Measurements from ENCODE around the gene MKNK1.
"Not testable (repeated sequence)": the region's sequence is repeated elsewhere in the genome, so short reads cannot be mapped to it uniquely, and the experiment has no call there.

Gene MKNK1

DNA sequence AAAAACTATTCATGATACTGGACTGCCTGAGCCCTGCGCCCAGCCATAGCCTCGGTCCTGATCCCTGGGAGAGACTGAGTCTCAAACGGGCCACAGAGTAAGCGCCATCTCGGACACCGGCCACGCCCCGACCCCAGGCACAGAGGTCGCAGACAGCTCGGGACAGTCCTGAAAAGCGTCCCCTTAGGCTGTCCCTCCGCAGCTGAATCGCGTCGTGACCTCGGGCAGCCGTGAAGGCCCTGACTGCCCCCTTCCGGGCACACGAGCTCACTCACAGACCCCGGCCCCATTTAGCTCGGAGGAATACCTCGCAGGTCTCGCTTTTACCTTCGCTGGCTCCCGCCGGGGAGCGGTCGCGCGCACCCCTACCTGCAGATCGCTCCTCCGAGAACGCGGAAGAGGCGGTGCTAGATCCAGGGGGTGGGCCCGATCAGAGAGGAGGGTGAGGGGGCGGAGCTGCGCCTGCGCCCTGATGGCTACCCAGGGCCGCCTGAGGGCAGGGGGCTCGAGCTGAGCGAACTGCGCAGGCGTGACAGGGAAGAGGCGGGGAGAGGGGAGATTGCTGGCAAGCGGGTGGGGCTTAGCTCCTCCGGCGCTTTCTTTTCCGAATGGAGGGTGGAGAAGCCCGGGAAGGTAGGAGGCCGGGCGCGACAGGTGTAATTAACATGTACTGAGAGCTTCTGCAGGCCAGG is at the start of gene MKNK1:
MKNK1 (minus strand) TSS at position 411 of the 692 bp plus-strand sequence. CDS start 20,941 bp downstream, outside the sequence.
- in situ Hi-C loops (cut with HindIII; ENCODE audit: low pct_unique_long_range_greater_than_20kb, low sequenced_read_pairs) = no loop called here

DNA sequence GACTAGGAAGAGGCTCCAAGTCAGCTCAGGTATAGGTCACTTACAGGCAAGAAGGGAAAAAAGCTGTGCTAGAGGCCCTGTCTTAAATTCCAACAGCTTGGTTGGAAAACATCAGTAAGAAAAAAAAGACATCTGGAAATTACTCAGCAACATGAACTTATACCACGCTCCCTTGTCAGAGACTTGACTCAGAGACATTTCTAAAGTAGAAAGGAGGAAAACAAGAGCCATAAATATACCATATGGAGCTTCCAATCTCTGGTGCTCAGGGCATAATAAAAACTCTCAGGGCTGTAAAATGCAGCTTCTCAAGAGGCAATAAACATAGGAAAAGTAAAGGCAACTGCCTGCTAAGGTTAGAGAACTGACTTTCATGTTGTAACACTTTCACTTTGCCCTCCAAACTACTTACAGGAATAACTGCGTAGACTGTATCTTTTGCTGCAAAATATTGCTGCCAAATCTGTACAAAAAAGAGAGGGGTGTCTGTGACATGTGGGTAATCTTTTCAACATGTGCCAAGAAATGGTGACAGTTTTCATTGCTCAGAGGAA is 49.4 kb upstream of the MKNK1 start:
- TF ChIP-seq JUND (IDR thresholded peaks at IDR 0.05; ENCODE audit: low read depth) = no peak
- no peak for DNase-seq (ENCODE audit: low read depth in 1 of 2, low spot score in 1 of 2)
- in situ Hi-C loops (cut with HindIII; ENCODE audit: low pct_unique_long_range_greater_than_20kb, low sequenced_read_pairs) = no loop called here

More for the DNA sequence above, at the start of gene MKNK1:
- no peak for TF ChIP-seq JUND (IDR thresholded peaks at IDR 0.05; ENCODE audit: low read depth)
- peak; percentile 84 to 95 for DNase-seq (ENCODE audit: low read depth in 1 of 2, low spot score in 1 of 2)

DNA sequence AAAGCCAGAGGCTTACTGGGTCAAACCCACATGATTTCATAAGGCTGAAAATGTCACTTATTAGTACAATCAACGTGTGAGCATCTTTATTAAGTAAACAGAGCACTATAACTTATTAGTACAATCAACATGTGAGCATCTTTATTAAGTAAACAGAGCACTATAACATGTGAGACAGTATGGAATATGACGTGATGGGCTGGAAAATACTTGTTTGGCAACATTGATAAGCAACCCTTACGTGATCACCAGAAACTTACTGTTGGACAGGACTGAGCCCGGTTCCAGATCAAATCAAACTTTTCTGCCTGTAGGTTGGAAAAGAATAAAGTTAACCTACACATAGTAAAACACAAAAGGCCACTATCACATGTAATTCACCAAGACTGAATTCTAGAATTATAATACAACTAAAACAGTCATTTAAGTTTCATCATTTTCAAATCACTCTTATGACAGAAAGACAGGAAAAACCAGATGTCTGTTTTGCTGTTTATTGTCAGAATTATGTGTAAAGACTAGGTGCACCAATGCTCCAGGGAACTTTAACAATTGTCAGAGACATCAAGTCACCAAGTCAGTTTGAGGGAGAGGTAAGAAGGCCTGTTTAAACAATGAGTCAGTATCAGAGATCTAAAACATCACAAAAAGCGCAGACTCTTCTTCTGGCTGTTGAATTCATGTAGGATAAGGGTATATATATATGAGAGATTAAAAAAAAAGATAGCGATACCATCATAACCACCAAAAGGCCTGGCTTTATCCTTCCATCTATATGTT is 48.4 kb upstream of the MKNK1 start:
- TF ChIP-seq JUND (IDR thresholded peaks at IDR 0.05; ENCODE audit: low read depth) = no peak
- in situ Hi-C loops (cut with HindIII; ENCODE audit: low pct_unique_long_range_greater_than_20kb, low sequenced_read_pairs) = no loop called here

DNA sequence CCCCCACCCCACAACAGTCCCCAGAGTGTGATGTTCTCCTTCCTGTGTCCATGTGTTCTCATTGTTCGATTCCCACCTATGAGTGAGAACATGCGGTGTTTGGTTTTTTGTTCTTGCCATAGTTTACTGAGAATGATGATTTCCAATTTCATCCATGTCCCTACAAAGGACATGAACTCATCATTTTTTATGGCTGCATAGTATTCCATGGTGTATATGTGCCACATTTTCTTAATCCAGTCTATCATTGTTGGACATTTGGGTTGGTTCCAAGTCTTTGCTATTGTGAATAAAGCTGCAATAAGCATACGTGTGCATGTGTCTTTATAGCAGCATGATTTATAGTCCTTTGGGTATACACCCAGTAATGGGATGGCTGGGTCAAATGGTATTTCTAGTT is 47.1 kb upstream of the MKNK1 start:
- in situ Hi-C loops (cut with HindIII; ENCODE audit: low pct_unique_long_range_greater_than_20kb, low sequenced_read_pairs); DNase-seq (ENCODE audit: low read depth in 1 of 2, low spot score in 1 of 2): not testable (repeated sequence)

More for the DNA sequence above, 48.4 kb upstream of the MKNK1 start:
- no peak for DNase-seq (ENCODE audit: low read depth in 1 of 2, low spot score in 1 of 2)

DNA sequence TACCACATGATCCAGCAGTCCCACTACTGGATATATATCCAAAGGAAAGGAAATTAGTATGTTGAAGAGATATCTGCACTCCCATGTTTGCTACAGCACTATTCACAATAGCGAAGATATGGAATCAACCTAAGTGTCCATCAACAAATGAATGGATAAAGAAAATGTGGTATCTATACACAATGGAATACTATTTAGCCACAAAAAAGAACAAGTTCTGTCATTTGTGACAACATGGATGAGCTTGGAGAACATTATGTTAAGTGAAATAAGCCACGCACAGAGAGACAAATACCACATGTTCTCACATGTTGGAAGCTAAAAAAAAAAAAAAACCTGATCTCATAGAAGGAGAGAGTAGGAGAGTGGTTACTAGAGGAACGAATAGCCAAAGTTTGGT is 46.4 kb upstream of the MKNK1 start:
- DNase-seq (ENCODE audit: low read depth in 1 of 2, low spot score in 1 of 2) = no peak
- in situ Hi-C loops (cut with HindIII; ENCODE audit: low pct_unique_long_range_greater_than_20kb, low sequenced_read_pairs) = no loop called here
- TF ChIP-seq JUND (IDR thresholded peaks at IDR 0.05; ENCODE audit: low read depth) = no peak

DNA sequence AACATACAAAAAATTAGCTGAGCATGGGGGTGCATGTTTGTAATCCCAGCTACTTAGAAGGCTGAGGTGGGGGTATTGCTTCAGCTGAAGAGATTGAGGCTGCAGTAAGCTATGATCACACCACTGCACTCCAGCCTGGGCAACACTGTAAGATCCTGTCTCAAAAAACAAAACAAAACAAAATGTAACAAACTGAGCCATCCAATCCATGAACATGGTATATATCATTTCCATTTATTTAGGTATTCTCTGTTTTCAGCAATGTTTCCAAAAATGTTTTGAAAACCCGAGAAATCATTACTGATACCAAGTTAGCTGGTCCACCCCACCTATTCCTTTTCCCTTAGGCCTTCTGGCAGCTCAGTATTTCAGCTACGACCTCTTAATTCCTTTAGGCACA is 45.7 kb upstream of the MKNK1 start:
- no peak for TF ChIP-seq JUND (IDR thresholded peaks at IDR 0.05; ENCODE audit: low read depth)
- DNase-seq (ENCODE audit: low read depth in 1 of 2, low spot score in 1 of 2) = no peak
- in situ Hi-C loops (cut with HindIII; ENCODE audit: low pct_unique_long_range_greater_than_20kb, low sequenced_read_pairs) = no loop called here

DNA sequence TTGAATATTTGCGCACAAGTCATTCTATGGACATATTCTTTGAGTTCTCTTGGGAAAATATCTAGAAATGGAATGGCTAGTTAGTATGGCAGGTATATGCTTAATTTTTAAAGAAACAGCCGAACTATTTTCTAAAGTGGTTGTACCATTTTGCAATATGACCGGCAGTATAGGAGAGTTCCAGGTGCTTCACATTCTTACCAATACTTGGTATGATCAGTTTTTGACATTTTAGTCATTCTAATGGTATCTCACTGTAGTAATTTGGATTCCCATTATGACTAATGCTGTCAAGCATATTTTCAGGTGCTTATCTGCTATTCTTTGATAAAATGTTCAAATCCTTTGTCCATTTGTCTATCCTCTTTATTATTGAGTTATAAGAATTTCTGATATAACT is 43.5 kb upstream of the MKNK1 start:
- in situ Hi-C loops (cut with HindIII; ENCODE audit: low pct_unique_long_range_greater_than_20kb, low sequenced_read_pairs) = no loop called here
- no peak for TF ChIP-seq JUND (IDR thresholded peaks at IDR 0.05; ENCODE audit: low read depth)
- DNase-seq (ENCODE audit: low read depth in 1 of 2, low spot score in 1 of 2) = no peak

DNA sequence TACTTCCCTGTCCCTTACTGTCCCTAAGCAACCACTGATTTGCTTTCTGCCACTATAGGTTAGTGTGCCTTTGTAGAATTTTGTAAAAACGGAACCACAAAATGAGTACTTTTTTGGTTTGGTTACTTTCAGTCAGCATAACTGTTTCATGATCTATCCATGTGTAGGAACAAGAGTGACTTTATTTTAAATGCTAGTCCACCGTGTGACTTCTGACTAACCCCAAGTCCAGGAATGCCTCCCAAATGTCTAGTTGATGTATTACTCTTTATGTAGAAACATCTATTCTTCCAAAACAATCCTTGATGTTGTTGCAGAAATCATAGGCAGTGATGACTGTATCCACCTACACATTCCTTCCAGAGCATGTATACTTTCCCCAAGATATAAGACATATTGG is 42.8 kb upstream of the MKNK1 start:
- TF ChIP-seq JUND (IDR thresholded peaks at IDR 0.05; ENCODE audit: low read depth) = no peak
- in situ Hi-C loops (cut with HindIII; ENCODE audit: low pct_unique_long_range_greater_than_20kb, low sequenced_read_pairs) = no loop called here
- DNase-seq (ENCODE audit: low read depth in 1 of 2, low spot score in 1 of 2) = no peak

DNA sequence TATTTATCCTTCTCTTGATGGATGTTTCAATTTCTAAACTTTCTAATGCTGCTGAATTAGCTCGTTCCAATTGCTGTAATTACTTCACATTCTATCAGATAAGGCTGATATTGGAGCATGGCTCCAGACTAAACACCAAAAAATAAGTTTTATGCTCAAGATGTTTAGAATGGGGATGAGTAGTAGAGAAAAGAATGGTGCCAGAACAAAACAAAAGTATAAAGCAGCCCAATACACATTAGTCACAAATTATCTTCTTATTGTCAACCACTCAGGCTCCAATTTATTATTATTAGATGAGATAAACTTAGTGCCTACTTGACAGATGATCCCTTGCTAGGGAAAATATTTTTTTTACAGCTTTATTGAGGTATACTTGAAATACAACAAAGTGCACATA is 42.3 kb upstream of the MKNK1 start:
- in situ Hi-C loops (cut with HindIII; ENCODE audit: low pct_unique_long_range_greater_than_20kb, low sequenced_read_pairs) = no loop called here
- DNase-seq (ENCODE audit: low read depth in 1 of 2, low spot score in 1 of 2) = no peak
- no peak for TF ChIP-seq JUND (IDR thresholded peaks at IDR 0.05; ENCODE audit: low read depth)

DNA sequence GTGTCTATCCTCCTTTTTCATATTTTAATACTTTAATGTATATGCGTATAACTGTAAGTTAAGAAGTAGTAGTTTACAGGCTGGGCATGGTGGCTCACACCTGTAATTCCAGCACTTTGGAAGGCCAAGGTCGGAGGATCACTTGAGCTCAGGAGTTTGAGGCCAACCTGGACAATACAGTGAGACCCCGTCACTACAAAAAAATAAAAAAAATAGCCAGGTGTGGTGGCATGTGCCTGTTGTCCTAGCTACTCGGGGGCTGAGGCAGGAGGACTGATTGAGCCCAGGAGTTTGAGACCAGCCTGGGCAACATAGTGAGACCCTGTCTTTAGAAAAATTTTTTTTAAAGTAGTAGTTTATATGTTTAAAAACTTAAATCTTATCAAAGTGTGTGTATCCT is 41.7 kb upstream of the MKNK1 start:
- TF ChIP-seq JUND (IDR thresholded peaks at IDR 0.05; ENCODE audit: low read depth) = no peak
- in situ Hi-C loops (cut with HindIII; ENCODE audit: low pct_unique_long_range_greater_than_20kb, low sequenced_read_pairs) = no loop called here
- DNase-seq (ENCODE audit: low read depth in 1 of 2, low spot score in 1 of 2) = no peak

DNA sequence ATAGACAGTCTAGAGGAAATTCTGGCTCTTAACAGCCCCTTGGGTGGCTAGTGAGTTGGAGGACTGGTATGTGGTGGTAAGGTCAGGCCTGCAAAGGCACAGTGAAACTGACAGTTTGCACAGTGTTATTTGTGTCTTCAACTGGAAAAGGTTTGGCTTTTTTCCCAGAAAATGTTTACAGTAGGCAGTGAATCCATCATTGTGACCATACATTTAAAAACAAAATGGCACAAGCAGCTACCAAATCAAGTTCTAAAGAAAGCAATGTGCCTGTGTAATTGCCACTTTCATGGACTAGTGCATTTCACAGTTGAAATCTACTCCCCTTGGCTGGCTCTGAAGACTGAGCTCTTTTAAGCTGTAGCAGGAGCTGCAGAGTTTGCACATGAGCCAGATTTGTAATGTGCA is 39.3 kb upstream of the MKNK1 start:
- DNase-seq (ENCODE audit: low read depth in 1 of 2, low spot score in 1 of 2) = peak in 1 of 2 experiments; percentile 68
- in situ Hi-C loops (cut with HindIII; ENCODE audit: low pct_unique_long_range_greater_than_20kb, low sequenced_read_pairs) = no loop called here
- no peak for TF ChIP-seq JUND (IDR thresholded peaks at IDR 0.05; ENCODE audit: low read depth)

DNA sequence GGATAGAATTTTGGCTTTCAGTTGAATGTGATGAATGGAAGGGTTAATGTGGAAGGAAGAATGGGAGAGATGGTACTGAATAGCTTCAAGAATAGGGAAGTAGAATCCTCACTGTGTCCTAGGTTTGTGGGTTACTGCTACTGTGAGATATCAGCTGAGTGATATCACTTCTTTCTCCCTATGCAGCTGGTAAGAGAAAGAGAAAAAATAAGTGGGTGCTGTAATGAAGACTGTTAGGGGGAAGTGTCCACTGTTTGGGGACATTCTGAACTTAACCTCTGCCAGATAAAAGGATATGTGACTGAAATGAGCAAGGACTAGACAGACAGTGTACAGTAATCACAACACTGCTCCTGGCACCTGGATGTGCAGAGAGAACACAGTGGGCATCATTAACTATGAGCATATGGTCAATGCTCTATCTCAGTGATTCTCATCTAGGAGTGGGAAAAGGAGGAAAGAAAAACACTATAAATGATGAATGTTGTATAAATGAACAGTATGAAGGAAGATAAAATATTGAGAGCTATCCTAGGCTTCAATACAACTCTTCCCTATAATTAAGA is 38.1 kb upstream of the MKNK1 start:
- TF ChIP-seq JUND (IDR thresholded peaks at IDR 0.05; ENCODE audit: low read depth) = no peak
- in situ Hi-C loops (cut with HindIII; ENCODE audit: low pct_unique_long_range_greater_than_20kb, low sequenced_read_pairs) = no loop called here
- DNase-seq (ENCODE audit: low read depth in 1 of 2, low spot score in 1 of 2) = no peak

DNA sequence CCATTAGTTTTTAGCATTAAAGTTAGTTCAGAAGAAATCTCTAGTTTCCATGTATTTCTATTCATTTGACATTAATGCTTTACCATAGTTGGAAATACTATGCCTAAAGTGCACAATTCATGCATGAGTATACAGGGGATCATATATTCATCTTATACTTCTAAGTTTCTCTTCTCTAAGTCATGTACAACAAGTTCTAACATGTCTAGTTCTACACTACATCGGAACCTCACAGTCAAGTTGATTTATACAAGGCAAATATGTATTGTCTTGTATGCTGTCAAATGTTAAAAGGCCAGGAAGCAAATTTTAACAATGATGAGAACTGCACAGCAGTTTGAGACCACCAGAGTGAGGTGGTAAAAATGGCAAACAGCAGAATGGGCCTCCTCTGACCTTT is 35.5 kb upstream of the MKNK1 start:
- in situ Hi-C loops (cut with HindIII; ENCODE audit: low pct_unique_long_range_greater_than_20kb, low sequenced_read_pairs) = no loop called here

More for the DNA sequence above, 35.5 kb upstream of the MKNK1 start:
- no peak for DNase-seq (ENCODE audit: low read depth in 1 of 2, low spot score in 1 of 2)
- TF ChIP-seq JUND (IDR thresholded peaks at IDR 0.05; ENCODE audit: low read depth) = no peak
